Fibroblast of mammary gland (primary cell): ENCODE results near the gene LMAN2.
A peak's percentile ranks its signal among the peaks of the same experiment; 100 is the strongest.

Source experiments
- DNase-seq: peaks from one replicate; pipeline ENCODE4 v3.0.0-alpha.2; 2010; ENCODE audit warnings: low read depth
- H3K4me3 ChIP-seq: 2 replicates; pipeline ENCODE4 v1.5.1; 2011; ENCODE audit warnings: low read depth, mild to moderate bottlenecking, low read length, moderate library complexity; ENCODE audit not compliant: control insufficient read depth
- CTCF ChIP-seq: conservative IDR thresholded peaks from 2 replicates; pipeline ENCODE4 v1.5.1; 2011; ENCODE audit warnings: low read depth, low read length, inconsistent platforms; ENCODE audit not compliant: control insufficient read depth, insufficient read depth

LMAN2 gene

DNA sequence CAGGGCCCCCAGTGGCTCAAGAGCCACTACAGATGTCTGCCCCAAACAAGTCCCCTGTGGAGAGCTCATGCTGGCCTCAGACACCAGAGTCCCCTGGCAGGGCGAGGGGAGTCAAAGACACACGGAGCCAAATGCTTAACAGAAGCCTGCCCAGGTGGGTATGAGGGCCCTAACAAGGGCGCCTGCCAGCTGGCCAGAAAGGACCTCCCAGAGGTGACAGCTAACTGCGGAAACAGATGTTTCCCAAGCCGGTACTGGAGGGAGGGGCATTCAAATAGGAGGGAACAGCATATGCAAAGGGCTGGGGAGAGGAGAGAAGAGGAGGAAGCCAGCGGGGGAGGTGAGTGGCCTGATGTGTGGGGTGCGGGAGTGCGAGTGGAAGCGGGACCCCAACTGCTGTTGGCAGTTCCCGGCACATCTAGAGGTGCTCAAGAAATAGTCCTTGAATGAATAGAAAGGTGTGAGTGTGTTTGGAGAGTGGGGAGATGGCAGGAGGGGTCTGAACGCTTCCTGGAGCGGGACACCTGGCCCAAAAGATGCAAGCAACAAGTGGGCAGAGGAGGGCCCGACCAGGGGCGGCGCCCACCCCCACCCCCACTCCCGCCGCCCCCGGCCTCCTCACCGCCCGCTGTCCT is 40.6 kb downstream of the LMAN2 start:
- no peak for TF ChIP-seq CTCF
- peak overlapping the region; percentile 71 for H3K4me3 ChIP-seq
- DNase-seq = no peak

- DNase-seq = no peak
- no peak for TF ChIP-seq CTCF
- peak overlapping the region; percentile 71 for H3K4me3 ChIP-seq
These were observed 41.1 kb downstream of the LMAN2 start for GRCh38 chr5:177310332-177310731.

DNA sequence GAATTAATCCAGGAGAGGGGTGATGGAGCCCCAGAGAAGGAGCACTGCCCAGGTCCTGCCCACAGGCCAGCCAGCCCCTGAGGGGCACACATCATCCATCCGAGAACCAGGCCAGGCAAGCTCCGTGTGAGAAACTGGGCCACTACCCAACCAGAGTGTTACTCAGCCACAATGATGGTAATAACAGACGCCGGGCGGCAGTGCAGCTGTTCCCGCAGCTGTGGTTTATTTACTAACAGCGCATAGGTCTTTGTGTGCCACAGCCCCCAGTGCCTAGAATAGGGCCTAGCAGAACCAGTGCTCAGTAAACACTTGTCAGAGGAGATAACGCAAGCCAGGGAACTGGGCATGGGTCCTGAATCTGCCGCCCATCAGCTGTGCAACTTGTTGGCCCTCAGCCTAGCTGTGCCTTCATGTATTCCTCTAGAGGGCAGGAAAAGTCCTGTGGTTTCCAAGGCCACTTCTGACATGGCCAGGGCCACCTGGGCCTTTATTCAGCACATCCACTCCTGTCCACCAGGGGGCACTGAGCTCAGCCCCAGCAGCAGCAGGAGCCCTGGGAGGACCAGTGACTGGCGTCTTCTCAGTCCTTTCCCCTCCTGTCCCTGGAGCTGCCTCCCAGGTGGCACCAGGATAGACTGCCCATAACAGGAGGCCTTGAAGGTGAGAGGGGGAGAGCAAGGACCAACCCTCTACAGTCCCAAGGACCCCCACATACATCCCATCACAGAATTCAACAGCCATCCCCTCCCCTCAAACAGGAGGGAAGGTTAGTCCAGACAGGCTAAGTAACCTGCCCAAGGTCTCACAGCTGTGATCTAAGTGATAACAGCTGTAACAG is 41.9 kb downstream of the LMAN2 start:
- peak; percentile 87 for TF ChIP-seq CTCF
- peak; percentile 70 for DNase-seq
- H3K4me3 ChIP-seq = no peak overlapping the region

DNA sequence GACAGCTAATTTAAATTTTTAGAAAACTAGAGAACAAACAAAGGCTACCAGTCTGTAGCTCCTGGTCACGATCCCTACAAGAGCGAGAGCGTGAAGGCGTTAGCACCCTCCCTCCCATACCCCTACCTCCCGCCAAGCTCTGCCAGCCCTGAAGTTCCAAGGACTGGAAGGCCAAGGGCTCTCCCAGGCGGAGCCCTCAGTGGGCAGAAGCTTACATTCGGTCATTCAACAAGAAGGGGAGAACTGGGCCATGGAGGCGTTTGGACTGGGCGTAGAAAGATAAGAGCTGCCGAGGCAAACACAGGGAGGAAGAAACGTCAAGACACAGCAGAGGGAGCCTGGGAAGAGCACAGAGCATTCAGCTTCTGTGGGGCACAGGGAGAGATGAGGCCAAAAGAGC is 42.7 kb downstream of the LMAN2 start:
- no peak for DNase-seq
- no peak for TF ChIP-seq CTCF
- H3K4me3 ChIP-seq = no peak overlapping the region

DNA sequence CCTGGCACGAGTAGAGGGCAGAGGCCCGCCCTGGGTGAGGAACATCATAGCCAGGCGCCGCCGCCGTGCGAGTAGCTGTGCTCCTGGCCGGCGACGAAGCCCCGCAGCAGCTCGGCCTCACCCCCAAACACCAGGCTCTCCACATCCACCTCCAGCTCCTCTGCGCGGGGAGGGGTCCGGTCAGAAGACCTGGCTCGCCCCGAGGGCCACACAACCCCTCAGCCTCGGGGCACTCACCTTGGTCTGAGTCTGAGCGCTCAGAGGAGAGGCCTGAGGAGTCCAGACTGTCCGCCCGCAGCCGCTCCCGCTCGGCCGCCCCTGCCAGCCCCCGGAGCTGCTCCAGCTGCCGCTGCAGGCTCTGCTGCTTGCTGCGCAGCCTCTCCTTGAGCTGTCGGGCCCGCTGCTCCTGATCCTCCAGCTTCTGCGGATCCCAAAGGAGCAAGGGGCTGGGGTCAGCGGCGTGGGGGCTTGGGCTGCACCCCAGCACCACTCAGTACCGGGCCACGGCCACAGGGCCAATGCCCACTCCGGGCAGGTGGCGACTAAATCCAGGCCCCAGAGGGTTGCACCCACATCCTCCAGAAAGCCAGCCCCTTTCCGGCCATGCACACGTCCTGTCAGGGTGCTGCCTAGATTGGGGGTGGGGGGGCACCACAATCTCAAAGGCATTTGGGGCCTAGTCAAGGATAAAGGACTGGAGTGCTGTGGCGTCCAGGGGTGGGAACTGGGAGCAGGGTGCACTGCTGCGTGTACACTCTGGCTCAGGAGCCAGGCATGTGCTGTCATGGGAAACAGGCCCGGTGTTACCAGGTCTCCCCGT is 43.7 kb downstream of the LMAN2 start:
- no peak for DNase-seq
- H3K4me3 ChIP-seq = no peak overlapping the region

More for the DNA sequence above, 43.7 kb downstream of the LMAN2 start:
- no peak for TF ChIP-seq CTCF
